Measurements from ENCODE around the gene LRRC7. TPM values are rescaled to one million over a fixed set of nuclear protein-coding genes. Genes with fewer than 3 reads are reported as not detected.
"Not testable (repeated sequence)": the region's sequence is repeated elsewhere in the genome, so short reads cannot be mapped to it uniquely, and the experiment has no call there.

LRRC7 gene
- polyA plus RNA-seq, 1 donor from 2014 or later: 141 TPM

DNA sequence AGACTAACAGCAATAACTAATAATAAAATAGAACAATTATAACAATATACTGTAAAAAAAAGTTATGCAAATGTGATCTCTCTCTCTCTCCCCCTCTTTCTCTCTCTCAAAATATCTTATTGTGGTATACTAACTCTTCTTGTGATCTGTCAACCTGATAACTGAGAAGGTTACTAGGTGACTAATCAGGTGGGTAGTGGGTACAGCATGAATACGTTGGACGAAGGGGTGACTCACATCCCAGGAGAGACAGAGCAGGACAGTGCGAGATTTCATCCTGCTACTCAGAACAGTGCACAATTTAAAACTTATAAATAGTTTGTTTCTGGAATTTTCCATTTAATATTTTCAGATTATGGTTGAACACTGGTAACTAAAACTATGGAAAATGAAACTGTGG, 380.1 kb downstream of the LRRC7 start:
- Histone ChIP-seq H3K79me2 (replicated peaks; ENCODE audit: insufficient read depth, low read length) (no peaks in the 10 kb centered on the region), H3K9me2 (ENCODE audit: insufficient read depth, low read length) (no peaks in the 10 kb centered on the region), H3K4me3 (ENCODE audit: low read length) (no peak overlapping the region), H3K9ac (ENCODE audit: low read length) (no peak overlapping the region), H4K20me1 (ENCODE audit: insufficient read depth) (no peaks in the 10 kb centered on the region), H3K36me3 (ENCODE audit: insufficient read depth, low read length) (no peaks in the 10 kb centered on the region), H3K27me3 (ENCODE audit: insufficient read depth, low read depth, low read length) (no peaks in the 10 kb centered on the region), H3K4me2 (ENCODE audit: low read length) (no peak overlapping the region), H2AFZ (ENCODE audit: low read depth, low read length) (no peak overlapping the region), H3F3A (ENCODE audit: insufficient read depth, low read length, poor library complexity, severe bottlenecking) (no peaks in the 10 kb centered on the region), H3K9me3 (ENCODE audit: low read length) (no peaks in the 10 kb centered on the region), H3K27ac (ENCODE audit: low read length) (no peak overlapping the region)
- TF ChIP-seq POLR2AphosphoS5 (IDR thresholded peaks at IDR 0.05) (no peak), EP300 (conservative IDR thresholded peaks at IDR 0.05; ENCODE audit: poor library complexity, severe bottlenecking) (no peak), SMC3 (conservative IDR thresholded peaks at IDR 0.05; ENCODE audit: poor library complexity) (no peak), RAD21 (conservative IDR thresholded peaks at IDR 0.05) (no peak), EZH2 (IDR thresholded peaks at IDR 0.05; ENCODE audit: borderline replicate concordance, insufficient read depth, low read length, poor library complexity, severe bottlenecking) (no peak), TAF1 (IDR thresholded peaks at IDR 0.05; ENCODE audit: low read depth) (no peak), MXI1 (conservative IDR thresholded peaks at IDR 0.05; ENCODE audit: poor library complexity, severe bottlenecking) (no peak)
- TF ChIP-seq, protein P1, sequence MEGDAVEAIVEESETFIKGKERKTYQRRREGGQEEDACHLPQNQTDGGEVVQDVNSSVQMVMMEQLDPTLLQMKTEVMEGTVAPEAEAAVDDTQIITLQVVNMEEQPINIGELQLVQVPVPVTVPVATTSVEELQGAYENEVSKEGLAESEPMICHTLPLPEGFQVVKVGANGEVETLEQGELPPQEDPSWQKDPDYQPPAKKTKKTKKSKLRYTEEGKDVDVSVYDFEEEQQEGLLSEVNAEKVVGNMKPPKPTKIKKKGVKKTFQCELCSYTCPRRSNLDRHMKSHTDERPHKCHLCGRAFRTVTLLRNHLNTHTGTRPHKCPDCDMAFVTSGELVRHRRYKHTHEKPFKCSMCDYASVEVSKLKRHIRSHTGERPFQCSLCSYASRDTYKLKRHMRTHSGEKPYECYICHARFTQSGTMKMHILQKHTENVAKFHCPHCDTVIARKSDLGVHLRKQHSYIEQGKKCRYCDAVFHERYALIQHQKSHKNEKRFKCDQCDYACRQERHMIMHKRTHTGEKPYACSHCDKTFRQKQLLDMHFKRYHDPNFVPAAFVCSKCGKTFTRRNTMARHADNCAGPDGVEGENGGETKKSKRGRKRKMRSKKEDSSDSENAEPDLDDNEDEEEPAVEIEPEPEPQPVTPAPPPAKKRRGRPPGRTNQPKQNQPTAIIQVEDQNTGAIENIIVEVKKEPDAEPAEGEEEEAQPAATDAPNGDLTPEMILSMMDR (IDR thresholded peaks at IDR 0.05; ENCODE audit: poor library complexity, severe bottlenecking): no peak
- TF ChIP-seq, protein P2, sequence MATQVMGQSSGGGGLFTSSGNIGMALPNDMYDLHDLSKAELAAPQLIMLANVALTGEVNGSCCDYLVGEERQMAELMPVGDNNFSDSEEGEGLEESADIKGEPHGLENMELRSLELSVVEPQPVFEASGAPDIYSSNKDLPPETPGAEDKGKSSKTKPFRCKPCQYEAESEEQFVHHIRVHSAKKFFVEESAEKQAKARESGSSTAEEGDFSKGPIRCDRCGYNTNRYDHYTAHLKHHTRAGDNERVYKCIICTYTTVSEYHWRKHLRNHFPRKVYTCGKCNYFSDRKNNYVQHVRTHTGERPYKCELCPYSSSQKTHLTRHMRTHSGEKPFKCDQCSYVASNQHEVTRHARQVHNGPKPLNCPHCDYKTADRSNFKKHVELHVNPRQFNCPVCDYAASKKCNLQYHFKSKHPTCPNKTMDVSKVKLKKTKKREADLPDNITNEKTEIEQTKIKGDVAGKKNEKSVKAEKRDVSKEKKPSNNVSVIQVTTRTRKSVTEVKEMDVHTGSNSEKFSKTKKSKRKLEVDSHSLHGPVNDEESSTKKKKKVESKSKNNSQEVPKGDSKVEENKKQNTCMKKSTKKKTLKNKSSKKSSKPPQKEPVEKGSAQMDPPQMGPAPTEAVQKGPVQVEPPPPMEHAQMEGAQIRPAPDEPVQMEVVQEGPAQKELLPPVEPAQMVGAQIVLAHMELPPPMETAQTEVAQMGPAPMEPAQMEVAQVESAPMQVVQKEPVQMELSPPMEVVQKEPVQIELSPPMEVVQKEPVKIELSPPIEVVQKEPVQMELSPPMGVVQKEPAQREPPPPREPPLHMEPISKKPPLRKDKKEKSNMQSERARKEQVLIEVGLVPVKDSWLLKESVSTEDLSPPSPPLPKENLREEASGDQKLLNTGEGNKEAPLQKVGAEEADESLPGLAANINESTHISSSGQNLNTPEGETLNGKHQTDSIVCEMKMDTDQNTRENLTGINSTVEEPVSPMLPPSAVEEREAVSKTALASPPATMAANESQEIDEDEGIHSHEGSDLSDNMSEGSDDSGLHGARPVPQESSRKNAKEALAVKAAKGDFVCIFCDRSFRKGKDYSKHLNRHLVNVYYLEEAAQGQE (IDR thresholded peaks at IDR 0.05; ENCODE audit: borderline replicate concordance): no peak

DNA sequence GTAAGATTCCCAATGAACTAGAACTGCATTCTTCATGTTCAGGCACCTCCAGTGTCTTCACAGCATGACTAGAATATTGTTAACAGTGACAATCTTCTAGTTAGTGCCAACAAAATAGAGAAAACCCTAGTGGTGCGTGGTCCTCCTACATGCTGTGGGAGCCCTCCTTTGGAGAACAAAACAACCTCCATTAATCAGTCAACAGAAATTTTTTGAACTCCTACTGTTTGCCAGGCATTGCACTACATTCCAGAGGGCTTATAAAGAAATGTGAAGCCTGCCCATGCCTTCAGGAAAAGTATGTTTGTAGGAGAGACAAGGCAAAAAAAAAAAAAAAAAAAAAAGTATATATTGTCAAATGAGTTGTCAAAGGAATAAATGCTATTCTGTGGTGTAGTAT, 385.0 kb downstream of the LRRC7 start:
- Histone ChIP-seq H3K27me3 (ENCODE audit: insufficient read depth, low read depth, low read length) (no peaks in the 10 kb centered on the region), H3K4me2 (ENCODE audit: low read length) (no peak overlapping the region), H2AFZ (ENCODE audit: low read depth, low read length) (no peak overlapping the region), H3F3A (ENCODE audit: insufficient read depth, low read length, poor library complexity, severe bottlenecking) (peaks cover 3% of the 10 kb centered on the region), H3K9me2 (ENCODE audit: insufficient read depth, low read length) (no peaks in the 10 kb centered on the region), H3K9ac (ENCODE audit: low read length) (no peak overlapping the region), H3K79me2 (replicated peaks; ENCODE audit: insufficient read depth, low read length) (no peaks in the 10 kb centered on the region), H3K4me3 (ENCODE audit: low read length) (no peak overlapping the region), H3K27ac (ENCODE audit: low read length) (no peak overlapping the region), H4K20me1 (ENCODE audit: insufficient read depth) (no peaks in the 10 kb centered on the region), H3K36me3 (ENCODE audit: insufficient read depth, low read length) (no peaks in the 10 kb centered on the region), H3K9me3 (ENCODE audit: low read length) (no peaks in the 10 kb centered on the region)
- no peak for TF ChIP-seq RAD21 (conservative IDR thresholded peaks at IDR 0.05)

DNA sequence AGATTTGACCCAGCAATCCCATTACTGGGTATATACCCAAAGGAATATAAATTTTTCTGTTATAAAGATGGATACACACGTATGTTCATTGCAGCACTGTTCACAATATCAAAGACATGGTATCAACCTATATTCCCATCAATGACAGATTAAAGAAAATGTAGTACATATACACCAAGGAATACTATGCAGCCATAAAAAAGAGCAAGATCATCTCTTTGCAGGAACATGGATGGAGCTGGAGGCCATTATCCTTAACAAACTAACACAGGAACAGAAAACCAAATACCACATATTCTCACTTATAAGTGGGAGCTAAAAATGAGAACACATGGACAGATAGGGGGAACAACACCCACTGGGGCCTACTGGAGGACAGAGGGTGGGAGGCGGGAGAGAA, 394.7 kb downstream of the LRRC7 start:
- not testable (repeated sequence) for H3K9ac ChIP-seq (ENCODE audit: low read length); H3K27ac ChIP-seq (ENCODE audit: low read length); H3K36me3 ChIP-seq (ENCODE audit: insufficient read depth, low read length); H3K4me2 ChIP-seq (ENCODE audit: low read length); H3K9me3 ChIP-seq (ENCODE audit: low read length); H3K4me3 ChIP-seq (ENCODE audit: low read length); H4K20me1 ChIP-seq (ENCODE audit: insufficient read depth); H3K27me3 ChIP-seq (ENCODE audit: insufficient read depth, low read depth, low read length); H3F3A ChIP-seq (ENCODE audit: insufficient read depth, low read length, poor library complexity, severe bottlenecking); H3K79me2 ChIP-seq (replicated peaks; ENCODE audit: insufficient read depth, low read length); H3K9me2 ChIP-seq (ENCODE audit: insufficient read depth, low read length); H2AFZ ChIP-seq (ENCODE audit: low read depth, low read length)

Data from neural cell (in vitro differentiated cells).